Immature natural killer cell (primary cell): ENCODE measurements around the gene NADSYN1. TPM values are rescaled to one million over a fixed set of nuclear protein-coding genes. Genes with fewer than 3 reads are reported as not detected.

Experiments
- DNase-seq, 3 donors: peaks; one replicate each; pipeline ENCODE4 v3.0.0; 2022; ENCODE audit warnings: mixed read lengths in 1 of 3
- H3K27ac Mint-ChIP-seq, 6 donors: one replicate each; pipeline ENCODE4 v1.8.0; 2020; ENCODE audit warnings: mixed read lengths in 6 of 6, mild to moderate bottlenecking in 5 of 6, inconsistent platforms in 4 of 6, moderate library complexity in 3 of 6
- H3K27me3 Mint-ChIP-seq, 3 donors: one replicate each; pipeline ENCODE4 v1.8.0; 2020 to 2021; ENCODE audit warnings: low read depth in 3 of 3, mild to moderate bottlenecking in 3 of 3, mixed read lengths in 3 of 3, moderate library complexity in 3 of 3, inconsistent platforms in 1 of 3
- H3K36me3 Mint-ChIP-seq, 3 donors: one replicate each; pipeline ENCODE4 v1.8.0; 2020; ENCODE audit warnings: mixed read lengths in 3 of 3, inconsistent platforms in 2 of 3, mild to moderate bottlenecking in 2 of 3
- H3K4me1 Mint-ChIP-seq, 2 donors: one replicate each; pipeline ENCODE4 v1.8.0; 2020; ENCODE audit warnings: inconsistent platforms in 2 of 2, mild to moderate bottlenecking in 2 of 2, mixed read lengths in 2 of 2, moderate library complexity in 1 of 2
- H3K4me3 Mint-ChIP-seq, 5 donors: one replicate each; pipeline ENCODE4 v1.8.0; 2020; ENCODE audit warnings: mild to moderate bottlenecking in 5 of 5, mixed read lengths in 5 of 5, inconsistent platforms in 3 of 5, moderate library complexity in 3 of 5
- H3K9me3 Mint-ChIP-seq, 6 donors: one replicate each; pipeline ENCODE4 v1.8.0; 2020; ENCODE audit warnings: mild to moderate bottlenecking in 6 of 6, mixed read lengths in 6 of 6, inconsistent platforms in 4 of 6, moderate library complexity in 3 of 6
- polyA plus RNA-seq, 3 donors: library from polyadenylated mRNA; unstranded; fragments of 300-500 nt; fragmentation: Illumina TruSeq; gene quantifications; one replicate each; pipeline ENCODE4 v1.2.3, GENCODE V29; 2021

NADSYN1 gene
- polyA plus RNA-seq, 3 donors from 2014 or later: 35.1 to 48.0 (median 37.1) TPM

- Mint-ChIP-seq H3K27me3 (peaks cover 0 to 4% (median 0%) of the 10 kb centered on the region in 3 donors), H3K4me1 (no peaks in the 10 kb centered on the region), H3K27ac (no peak overlapping the region), H3K4me3 (no peak overlapping the region), H3K9me3 (no peaks in the 10 kb centered on the region), H3K36me3 (peaks cover 11 to 20% (median 12%) of the 10 kb centered on the region in 3 donors)
- DNase-seq: no peak
These were observed 14.4 kb upstream of the NADSYN1 start for GRCh38 chr11:71438650-71439049.

DNA sequence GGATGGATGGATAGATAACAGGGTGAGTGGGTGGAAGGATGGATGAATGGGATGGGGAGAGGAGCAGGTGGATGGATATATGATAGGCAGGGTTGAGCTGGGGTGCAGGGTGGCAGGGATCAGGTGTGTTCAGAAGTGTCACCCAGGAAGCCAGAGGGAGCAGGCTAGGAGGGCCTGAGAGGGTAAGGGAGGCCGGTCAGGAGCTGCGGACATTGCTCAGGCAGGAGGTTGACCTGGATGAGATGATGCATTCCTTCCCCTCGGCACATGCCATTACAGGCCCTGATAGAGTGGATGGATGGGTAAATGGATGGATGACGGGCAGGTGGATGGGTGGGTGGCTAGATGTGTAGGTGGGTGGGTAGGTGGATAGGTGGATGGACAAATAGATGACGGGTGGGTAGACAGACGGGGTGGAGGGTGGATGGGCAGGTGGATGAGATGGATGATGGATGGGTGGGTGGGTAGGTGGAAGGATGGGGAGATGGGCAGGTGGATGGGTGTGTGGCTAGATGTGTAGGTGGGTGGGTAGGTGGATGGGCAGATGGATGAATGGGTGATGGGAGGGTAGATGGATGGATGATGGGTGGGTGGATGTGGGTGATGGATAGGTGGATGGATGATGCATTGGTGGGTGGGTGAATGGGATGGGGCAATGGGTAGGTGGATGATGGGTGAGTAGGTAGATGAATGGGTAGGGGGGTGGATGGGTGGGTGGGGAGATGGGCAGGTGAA lies 12.8 kb upstream of the NADSYN1 start:
- H3K4me3 Mint-ChIP-seq: no peak overlapping the region
- peaks cover 0 to 4% (median 0%) of the 10 kb centered on the region in 3 donors for H3K27me3 Mint-ChIP-seq
- peak overlapping the region in 1 of 6 donors; percentile 79 for H3K27ac Mint-ChIP-seq
- H3K9me3 Mint-ChIP-seq: no peaks in the 10 kb centered on the region
- no peaks in the 10 kb centered on the region for H3K4me1 Mint-ChIP-seq
- peaks cover 14 to 19% (median 15%) of the 10 kb centered on the region in 3 donors for H3K36me3 Mint-ChIP-seq
- no peak for DNase-seq

GRCh38 chr11:71441251-71441650 lies 11.8 kb upstream of the NADSYN1 start:
- no peak overlapping the region for H3K27ac Mint-ChIP-seq
- no peak overlapping the region for H3K4me3 Mint-ChIP-seq
- H3K9me3 Mint-ChIP-seq: peaks cover 0 to 3% (median 0%) of the 10 kb centered on the region in 6 donors
- no peak for DNase-seq
- peaks cover 18 to 28% (median 23%) of the 10 kb centered on the region in 3 donors for H3K36me3 Mint-ChIP-seq
- peaks cover 0 to 4% (median 2%) of the 10 kb centered on the region in 3 donors for H3K27me3 Mint-ChIP-seq
- H3K4me1 Mint-ChIP-seq: peaks cover 0 to 5% of the 10 kb centered on the region in 2 donors

- Mint-ChIP-seq H3K9me3 (peaks cover 0 to 3% (median 0%) of the 10 kb centered on the region in 6 donors), H3K27ac (no peak overlapping the region), H3K4me3 (no peak overlapping the region), H3K36me3 (peaks cover 14 to 26% (median 23%) of the 10 kb centered on the region in 3 donors), H3K4me1 (peaks cover 4 to 10% of the 10 kb centered on the region in 2 donors), H3K27me3 (peaks cover 0 to 4% (median 2%) of the 10 kb centered on the region in 3 donors)
- DNase-seq: no peak
These were observed 10.9 kb upstream of the NADSYN1 start for GRCh38 chr11:71442123-71442522.

- Mint-ChIP-seq H3K27me3 (peaks cover 0 to 4% (median 2%) of the 10 kb centered on the region in 3 donors), H3K4me3 (no peak overlapping the region), H3K9me3 (peaks cover 0 to 3% (median 0%) of the 10 kb centered on the region in 6 donors), H3K36me3 (peaks cover 14 to 26% (median 23%) of the 10 kb centered on the region in 3 donors), H3K4me1 (peaks cover 12 to 17% of the 10 kb centered on the region in 2 donors), H3K27ac (no peak overlapping the region)
- no peak for DNase-seq
These were observed 10.1 kb upstream of the NADSYN1 start for GRCh38 chr11:71442880-71443279.

DNA sequence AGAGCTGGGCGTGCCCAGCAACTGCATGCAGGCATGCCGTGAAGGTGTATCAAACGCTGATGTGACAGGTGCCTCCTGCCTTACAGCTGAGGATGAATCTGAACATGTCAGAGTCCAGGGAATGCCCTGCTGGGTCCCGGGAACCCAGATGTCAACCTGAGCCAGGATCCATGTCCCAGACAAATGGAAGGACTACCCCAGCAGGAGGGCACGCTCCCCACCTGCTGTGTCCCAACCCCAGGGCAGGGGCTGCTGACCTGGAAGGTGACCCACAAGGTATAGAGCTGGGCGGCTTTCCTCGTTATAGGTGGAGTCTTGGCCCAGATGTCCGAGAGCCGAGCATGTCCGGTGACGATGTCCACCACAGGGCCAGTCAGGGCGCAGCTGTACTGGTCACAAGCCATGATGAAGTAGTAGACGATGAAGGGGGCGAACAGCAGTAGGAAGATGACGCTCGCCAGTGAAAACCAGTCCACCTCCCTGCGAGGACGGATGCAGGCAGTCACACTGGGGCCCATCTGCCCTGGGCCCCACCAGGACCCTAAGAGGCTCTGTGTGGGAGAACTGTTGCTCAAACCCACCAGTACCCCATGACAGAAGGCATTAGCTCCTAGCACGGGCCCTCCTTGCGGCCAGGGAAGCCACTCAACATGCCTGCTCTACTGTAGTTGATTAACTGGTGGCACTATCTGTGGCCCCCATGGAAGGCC lies 9.1 kb upstream of the NADSYN1 start:
- peaks cover 0 to 3% (median 0%) of the 10 kb centered on the region in 6 donors for H3K9me3 Mint-ChIP-seq

GRCh38 chr11:71444811-71445210 lies 8.2 kb upstream of the NADSYN1 start:
- Mint-ChIP-seq H3K27me3 (peaks cover 0 to 2% (median 2%) of the 10 kb centered on the region in 3 donors), H3K4me1 (peaks cover 24 to 30% of the 10 kb centered on the region in 2 donors), H3K36me3 (peaks cover 11 to 26% (median 21%) of the 10 kb centered on the region in 3 donors), H3K9me3 (peaks cover 0 to 3% (median 0%) of the 10 kb centered on the region in 6 donors), H3K4me3 (no peak overlapping the region), H3K27ac (no peak overlapping the region)
- no peak for DNase-seq

More for the DNA sequence above, 9.1 kb upstream of the NADSYN1 start:
- no peak for DNase-seq
- peaks cover 0 to 4% (median 2%) of the 10 kb centered on the region in 3 donors for H3K27me3 Mint-ChIP-seq
- H3K36me3 Mint-ChIP-seq: peaks cover 14 to 26% (median 23%) of the 10 kb centered on the region in 3 donors
- peaks cover 15 to 21% of the 10 kb centered on the region in 2 donors for H3K4me1 Mint-ChIP-seq
- H3K27ac Mint-ChIP-seq: no peak overlapping the region
- H3K4me3 Mint-ChIP-seq: no peak overlapping the region

DNA sequence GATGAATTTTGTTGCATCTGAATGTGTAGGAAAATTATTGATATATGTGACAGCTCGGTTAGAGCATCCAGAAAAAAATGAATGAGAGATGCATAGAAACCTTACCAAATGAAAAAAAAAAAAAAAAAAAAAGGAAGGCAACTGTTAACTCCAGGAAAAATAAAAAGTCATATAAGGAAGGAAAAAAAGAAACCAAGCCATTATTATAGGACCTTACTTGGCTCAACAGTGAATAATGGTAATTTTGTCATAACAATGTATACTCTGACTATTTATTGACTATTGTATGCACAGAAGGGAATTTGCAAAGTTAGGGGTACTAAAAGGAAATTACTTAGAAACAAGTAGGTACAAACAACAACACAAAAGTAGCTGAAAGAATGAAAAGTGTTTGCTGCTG lies 6.9 kb upstream of the NADSYN1 start:
- DNase-seq: no peak
- H3K27me3 Mint-ChIP-seq: peaks cover 0 to 2% (median 0%) of the 10 kb centered on the region in 3 donors
- H3K27ac Mint-ChIP-seq: no peak overlapping the region
- H3K36me3 Mint-ChIP-seq: peaks cover 8 to 23% (median 19%) of the 10 kb centered on the region in 3 donors
- H3K4me1 Mint-ChIP-seq: peaks cover 32 to 43% of the 10 kb centered on the region in 2 donors
- peak overlapping the region in 3 of 5 donors; percentile 38 to 86 (median 65) for H3K4me3 Mint-ChIP-seq
- H3K9me3 Mint-ChIP-seq: peaks cover 0 to 3% (median 0%) of the 10 kb centered on the region in 6 donors

- Mint-ChIP-seq H3K36me3 (peaks cover 7 to 19% (median 19%) of the 10 kb centered on the region in 3 donors), H3K27ac (peak overlapping the region; percentile 54 to 88 (median 87)), H3K4me3 (peak overlapping the region; percentile 86 to 93 (median 88)), H3K27me3 (peaks cover 0 to 3% (median under 1%) of the 10 kb centered on the region in 3 donors), H3K9me3 (peaks cover 0 to 3% (median 0%) of the 10 kb centered on the region in 6 donors), H3K4me1 (peaks cover 41 to 53% of the 10 kb centered on the region in 2 donors)
- no peak for DNase-seq
These were observed 5.9 kb upstream of the NADSYN1 start for GRCh38 chr11:71446942-71447688.

- peak in 1 of 3 donors; percentile 37 for DNase-seq
- H3K36me3 Mint-ChIP-seq: peaks cover 7 to 15% (median 14%) of the 10 kb centered on the region in 3 donors
- peak overlapping the region; percentile 86 to 93 (median 88) for H3K4me3 Mint-ChIP-seq
- H3K4me1 Mint-ChIP-seq: peaks cover 45 to 58% of the 10 kb centered on the region in 2 donors
- H3K27me3 Mint-ChIP-seq: peaks cover 3 to 5% (median 3%) of the 10 kb centered on the region in 3 donors
- peak overlapping the region; percentile 54 to 88 (median 87) for H3K27ac Mint-ChIP-seq
- H3K9me3 Mint-ChIP-seq: peaks cover 0 to 3% (median 0%) of the 10 kb centered on the region in 6 donors
These were observed 5.2 kb upstream of the NADSYN1 start for GRCh38 chr11:71447791-71448256.

DNA sequence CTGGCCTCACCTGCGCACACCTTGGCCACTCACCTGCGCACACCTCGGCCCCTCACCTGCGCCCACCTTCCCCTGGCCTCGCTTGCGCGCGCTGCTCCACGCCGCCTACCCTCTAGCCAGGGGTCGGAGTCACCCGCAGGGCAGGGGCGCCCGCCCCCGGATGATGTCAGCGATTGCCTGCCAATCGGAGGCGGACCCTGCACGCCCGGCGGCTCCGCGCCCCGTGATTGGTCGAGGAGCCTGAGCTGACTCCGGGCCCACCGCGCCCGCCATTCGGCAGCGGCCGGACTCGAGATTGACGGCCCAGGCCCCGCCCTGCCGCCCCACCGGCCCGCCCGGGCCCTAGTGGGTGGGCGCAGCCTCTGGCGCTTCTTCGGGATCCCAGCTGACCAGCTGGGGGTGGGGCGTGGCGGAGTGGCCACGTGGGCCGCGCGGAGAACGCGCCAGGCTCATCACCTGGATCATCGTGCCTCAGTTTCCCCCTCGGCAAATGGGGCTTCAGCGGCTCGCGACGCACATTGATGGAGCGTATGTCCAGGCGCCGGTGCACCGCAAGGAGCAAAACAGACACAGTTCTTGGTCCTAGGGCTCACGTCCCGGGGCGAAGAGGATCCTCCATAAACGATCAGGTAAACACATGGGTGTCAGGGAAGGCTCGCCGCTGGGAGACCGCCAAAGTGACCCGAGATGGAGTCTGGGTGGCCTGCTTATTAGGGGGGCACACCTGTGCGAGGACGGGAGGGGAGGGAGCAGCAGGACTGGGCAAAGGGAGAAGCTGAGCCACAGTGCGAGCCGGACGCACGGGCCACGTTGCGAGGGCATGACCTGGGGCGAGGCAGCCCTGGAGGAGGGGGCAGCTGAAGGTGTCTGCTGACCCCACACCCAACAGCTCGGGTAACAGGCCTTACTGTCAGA lies 4.5 kb upstream of the NADSYN1 start, which contains the start of gene DHCR7:
Gene DHCR7, minus strand, starts transcription at position 137 of the 915 bp plus-strand sequence. CDS start 3,441 bp downstream, outside the sequence.
- peaks cover 3 to 5% (median 3%) of the 10 kb centered on the region in 3 donors for H3K27me3 Mint-ChIP-seq
- peak; percentile 93 to 95 (median 93) for DNase-seq
- H3K27ac Mint-ChIP-seq: peak within 1 kb of the TSS; percentile 77 to 95 (median 88)
- H3K4me3 Mint-ChIP-seq: peak within 1 kb of the TSS; percentile 86 to 93 (median 88)
- H3K36me3 Mint-ChIP-seq: peaks cover 7 to 14% (median 13%) of the 10 kb centered on the region in 3 donors
- H3K4me1 Mint-ChIP-seq: peaks cover 47 to 61% of the 10 kb centered on the region in 2 donors
- H3K9me3 Mint-ChIP-seq: peaks cover 0 to 3% (median 0%) of the 10 kb centered on the region in 6 donors

- peak overlapping the region; percentile 86 to 93 (median 88) for H3K4me3 Mint-ChIP-seq
- H3K9me3 Mint-ChIP-seq: peaks cover 0 to 3% (median 0%) of the 10 kb centered on the region in 6 donors
- H3K36me3 Mint-ChIP-seq: peaks cover 7 to 14% (median 13%) of the 10 kb centered on the region in 3 donors
- H3K27me3 Mint-ChIP-seq: peaks cover 3 to 5% (median 3%) of the 10 kb centered on the region in 3 donors
- DNase-seq: no peak
- peak overlapping the region; percentile 77 to 95 (median 86) for H3K27ac Mint-ChIP-seq
- peaks cover 57 to 72% of the 10 kb centered on the region in 2 donors for H3K4me1 Mint-ChIP-seq
These were observed 3.4 kb upstream of the NADSYN1 start for GRCh38 chr11:71449596-71449995.
